H1 (cell line): ENCODE measurements around the gene GCH1. TPM values are rescaled to one million over a fixed set of nuclear protein-coding genes. Genes with fewer than 3 reads are reported as not detected.

Source experiments
- ASH2L ChIP-seq: fragments of 200-600, 300-600 bp; sonication (generic); IDR thresholded peaks from one replicate; pipeline ENCODE4 v1.7.1; 2017; ENCODE audit warnings: low read length
- BRCA1 ChIP-seq: IDR thresholded peaks from 2 replicates; pipeline ENCODE4 v1.6.1; 2012; ENCODE audit warnings: low read depth, low read length, improper control_type of control experiment
- CBX8 ChIP-seq: fragments of 300-800, 300-1000 bp; sonication (generic); IDR thresholded peaks from 2 replicates; pipeline ENCODE4 v1.7.1; 2016; ENCODE audit warnings: low read depth, low read length, borderline replicate concordance
- POLR2AphosphoS5 ChIP-seq: IDR thresholded peaks from 2 replicates; pipeline ENCODE4 v1.6.1; 2011; ENCODE audit warnings: low read depth, low read length
- SIX5 ChIP-seq: IDR thresholded peaks from 2 replicates; pipeline ENCODE4 v1.6.1; 2011; ENCODE audit warnings: mild to moderate bottlenecking, low read depth, low read length
- microRNA-seq, 2 experiments: library from miRNA; unstranded; fragments of <30 nt; microRNA quantifications; one replicate each; pipeline versions ENCODE4 to v1.2.0, GENCODE V29; 2016 to 2020; ENCODE audit warnings: borderline microRNAs expressed in 2 of 2, borderline number of aligned reads in 2 of 2, borderline replicate concordance in 1 of 2
- polyA plus RNA-seq, 7 experiments: library from polyadenylated mRNA; depleted of rRNA in 3 of 7; stranded (reverse) in 5 of 7; unstranded in 2 of 7; fragments of >200 nt in 5 of 7; fragments of 200-250 nt in 2 of 7; gene quantifications; 1 replicate in 5 of 7; 2 replicates in 1 of 7; 4 replicates in 1 of 7; pipeline versions ENCODE4 v1.2.1 to v1.2.3, GENCODE V29; 2011 to 2013; ENCODE audit warnings: missing spikeins in 2 of 7, mixed read lengths in 2 of 7
- small RNA-seq: library from polyadenylated mRNA; stranded (forward); fragments of <200 nt; extraction: miRNeasy Mini kit (QIAGEN cat#:217004); gene quantifications from one replicate; pipeline ENCODE3, GENCODE V24; 2013; ENCODE audit not compliant: insufficient read depth
- total RNA-seq: library from RNA; stranded (reverse); fragmentation: NEBNext Ultra II Directional; extraction: Animal tissue kit (Norgen Biotek cat#: 25700); gene quantifications from 2 replicates; pipeline ENCODE4 v1.2.1, GENCODE V29; 2021

Gene GCH1
- total and polyA plus RNA-seq, 2 of the 8 experiments (the other 6 are each of a cell fraction or from before 2014, with no cell fraction given) = 7.3 to 7.9 TPM

DNA sequence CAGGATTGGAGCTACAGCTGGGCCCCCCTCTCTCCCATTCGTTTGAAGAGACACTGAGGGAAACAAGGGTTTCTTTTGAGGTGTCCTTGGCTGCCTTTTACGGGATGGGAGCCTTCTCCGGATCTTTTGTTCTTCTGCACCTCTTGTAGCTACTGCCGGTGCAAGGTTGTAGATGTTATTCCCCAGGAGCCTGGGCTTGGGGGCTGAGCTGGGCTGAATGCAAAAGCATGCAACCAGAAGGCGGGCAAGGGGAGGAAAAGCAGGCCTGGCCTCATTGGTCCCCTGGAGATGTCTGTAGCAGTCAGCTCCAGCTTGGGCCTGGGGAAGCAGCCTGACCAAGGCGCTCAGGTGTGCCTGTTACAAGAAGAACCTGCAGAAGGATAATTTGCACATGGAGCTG lies 110.3 kb downstream of the GCH1 start (continued):
- TF ChIP-seq BRCA1 (no peak), SIX5 (no peak), ASH2L (no peak), CBX8 (no peak), POLR2AphosphoS5 (no peak)

Small RNA genes within 50 kb of the gene (microRNA-seq; reads per million reads assigned to microRNA genes)
- 0 reads per million in 2 experiments for gene MIR4308

Small RNA genes within 50 kb of the gene (small RNA-seq; reads per million reads assigned to genes)
- gene MIR4308 (not detected), gene RNU6ATAC9P (not detected)

Other genes with a start within 250 kb of the GCH1 start
- gene WDHD1, start 124.3 kb upstream of the GCH1 start, total RNA-seq = 79.9 and 87.9 TPM in 2 replicates
- 10.5 and 17.8 TPM in 2 replicates for gene WDHD1, start 124.3 kb upstream of the GCH1 start, polyA plus RNA-seq (2011; rRNA removed)
- gene SOCS4, start 124.4 kb upstream of the GCH1 start, total RNA-seq = 24.8 and 31.5 TPM in 2 replicates
- 4.2 and 5.5 TPM in 2 replicates for gene SOCS4, start 124.4 kb upstream of the GCH1 start, polyA plus RNA-seq (2011; rRNA removed)
- 111 and 113 TPM in 2 replicates for gene MAPK1IP1L, start 148.8 kb upstream of the GCH1 start, total RNA-seq
- 228 and 309 TPM in 2 replicates for gene MAPK1IP1L, start 148.8 kb upstream of the GCH1 start, polyA plus RNA-seq (2011; rRNA removed)
- 8.8 and 9.7 TPM in 2 replicates for gene LGALS3, start 226.4 kb upstream of the GCH1 start, total RNA-seq
- 12.8 and 14.5 TPM in 2 replicates for gene LGALS3, start 226.4 kb upstream of the GCH1 start, polyA plus RNA-seq (2011; rRNA removed)